Heart left ventricle (tissue), 16 donors: ENCODE measurements around the gene EVPL. TPM values are rescaled to one million over a fixed set of nuclear protein-coding genes. Genes with fewer than 3 reads are reported as not detected.
A peak's percentile ranks its signal among the peaks of the same experiment; 100 is the strongest.

ENCODE experiments used
- ATAC-seq, 4 donors: fragments of 200-7000 bp; cut with Tn5 transposase; one replicate each; pipeline ENCODE4 v1.9.1; 2020 to 2022; ENCODE audit warnings: moderate library complexity in 4 of 4, mild to moderate bottlenecking in 3 of 4, moderate number of reproducible peaks in 1 of 4
- DNase-seq, 5 donors: peaks; one replicate each; pipeline ENCODE4 v3.0.0-alpha.2; 2020
- H3K27ac ChIP-seq, 12 donors: fragments of 200-600 bp; sonication (generic) in 4 of 12; one replicate each; pipeline versions ENCODE4 v1.5.0 to v1.8.0; 2016 to 2022; ENCODE audit warnings: mild to moderate bottlenecking in 2 of 12
- H3K27me3 ChIP-seq, 9 donors: fragments of 200-600 bp; sonication (generic) in 2 of 9; one replicate each; pipeline versions ENCODE4 v1.5.1 to v1.8.0; 2016 to 2022; ENCODE audit warnings: mild to moderate bottlenecking in 3 of 9
- H3K36me3 ChIP-seq, 9 donors: fragments of 200-600 bp; sonication (generic) in 2 of 9; one replicate each; pipeline versions ENCODE4 v1.5.0 to v1.8.0; 2018 to 2022; ENCODE audit warnings: mild to moderate bottlenecking in 2 of 9
- H3K4me1 ChIP-seq, 12 donors: fragments of 200-600 bp; sonication (generic) in 4 of 12; one replicate each; pipeline versions ENCODE4 v1.5.0 to v1.8.0; 2016 to 2022; ENCODE audit warnings: mild to moderate bottlenecking in 3 of 12
- H3K4me3 ChIP-seq, 12 donors: fragments of 200-600 bp; sonication (generic) in 4 of 12; one replicate each; pipeline versions ENCODE4 v1.5.0 to v1.8.0; 2017 to 2022; ENCODE audit warnings: mild to moderate bottlenecking in 9 of 12, moderate library complexity in 4 of 12
- H3K9me3 ChIP-seq, 12 donors: fragments of 200-600 bp; sonication (generic) in 4 of 12; one replicate each; pipeline versions ENCODE4 v1.5.0 to v1.8.0; 2016 to 2022; ENCODE audit warnings: mild to moderate bottlenecking in 1 of 12
- CTCF ChIP-seq, 12 donors: fragments of 200-600 bp; sonication (generic) in 4 of 12; IDR thresholded peaks; one replicate each; pipeline versions ENCODE4 v1.5.0 to v1.8.0; 2018 to 2022; ENCODE audit warnings: antibody characterized with exemption in 12 of 12, mild to moderate bottlenecking in 5 of 12
- POLR2A ChIP-seq, 2 donors: fragments of 450-650 bp; IDR thresholded peaks; one replicate each; pipeline ENCODE4 v1.6.1; 2017; ENCODE audit warnings: antibody characterized with exemption in 2 of 2, mild to moderate bottlenecking in 2 of 2, moderate library complexity in 2 of 2
- WGBS, 4 donors: extraction: QIAGEN DNeasy Blood & Tissue Kit in 2 of 4; methylation state at CpG; one replicate each; pipeline versions ENCODE4 v1.1.5 to v1.1.7; 2013 to 2018; 5-methylcytosine and 5-hydroxymethylcytosine counted together
- intact Hi-C, 10 donors: fragments of 100-400 bp; cut with DNase I; formaldehyde crosslinking; loops; one replicate each; pipeline versions ENCODE4 v1.11.1 to v1.14.2; 2022
- polyA plus RNA-seq, 2 donors: library from polyadenylated mRNA; stranded (reverse); fragments of 200-250 nt; gene quantifications; one replicate each; pipeline ENCODE4 v1.2.3, GENCODE V29; 2013
- total RNA-seq, 9 donors: library from RNA; depleted of rRNA in 2 of 9; stranded (reverse); fragments of >200 nt in 2 of 9; fragmentation: NEBNext Ultra II Directional in 3 of 9; extraction: Animal tissue kit (Norgen Biotek cat#: 25700) in 3 of 9; gene quantifications; one replicate each; pipeline versions ENCODE4 v1.1.0 to v1.2.4, GENCODE V29; 2016 to 2023
- donor health status: ischemic (EF 13 %, LVEDD 7.1; RV severe dilation, severe dysfunction).
- donor health status: healthy with polysubstance abuse.
- donor health status: DM: no; HTN: yes; CAD: no.
- donor health status: DM: no; HTN: no; CAD: no.
- donor health status: ischemic (EF 25% LVEDD 6.9; RV normal size, moderate dysfunction).
- donor health status: ischemic (EF 25% LVEDD 5.7; RV mildly dilated, moderate dysfunction).
- donor health status: healthy.
- donor health status: DM: yes; HTN: yes; CAD: no.
- donor health status: ischemic (EF 35%, LVEDD 5.7; RV mildly dilated, moderate dysfunction).
- donor health status: nonischemic (EF 11% LVEDD 7.7; RV severe dilation, severe dysfunction).
- donor health status: DM: yes; HTN: yes; CAD: no.
- donor health status: PGD.
- donor health status: ischemic (EF 29% LVEDD 5.4; RV normal size, mild dysfunction).
- donor health status: nonischemic (EF 23%, LVEDD 6.1; RV moderate dilation, normal function).

The EVPL gene
- total and polyA plus RNA-seq, 11 donors, result 0.03 to 2.0 (median 0.05) TPM; not detected in 3

GRCh38 chr17:76024353-76024752 is 2.8 kb downstream of the EVPL start:
- Histone ChIP-seq H3K4me1 (peaks cover 0 to 2% (median under 1%) of the 10 kb centered on the region in 12 donors), H3K36me3 (no peaks in the 10 kb centered on the region), H3K27me3 (no peaks in the 10 kb centered on the region), H3K9me3 (no peaks in the 10 kb centered on the region), H3K27ac (no peak overlapping the region), H3K4me3 (no peak overlapping the region)
- no peak for ATAC-seq
- intact Hi-C loops, result no loop called here
- 88 to 96% (median 93%) methylated on average over 3 to 9 of the region's 9 CpGs for WGBS, 4 donors
- peak in 1 of 5 donors; percentile 28 for DNase-seq
- no peak for TF ChIP-seq CTCF (IDR thresholded peaks at IDR 0.05)
- TF ChIP-seq POLR2A (IDR thresholded peaks at IDR 0.05), result no peak

GRCh38 chr17:76023900-76024237 is 3.2 kb downstream of the EVPL start:
- TF ChIP-seq POLR2A (IDR thresholded peaks at IDR 0.05), result no peak
- no peak for TF ChIP-seq CTCF (IDR thresholded peaks at IDR 0.05)
- no peak for ATAC-seq
- Histone ChIP-seq H3K4me1 (no peaks in the 10 kb centered on the region), H3K9me3 (no peaks in the 10 kb centered on the region), H3K4me3 (no peak overlapping the region), H3K36me3 (no peaks in the 10 kb centered on the region), H3K27ac (no peak overlapping the region), H3K27me3 (no peaks in the 10 kb centered on the region)
- WGBS, 4 donors, result 93 to 96% (median 94%) methylated on average over 7 to 9 of the region's 9 CpGs
- DNase-seq, result no peak
- intact Hi-C loops, result no loop called here

- no peak overlapping the region for H3K4me3 ChIP-seq
- WGBS, 4 donors, result 86 to 92% (median 89%) methylated on average over 18 to 28 of the region's 28 CpGs
- no peaks in the 10 kb centered on the region for H3K27me3 ChIP-seq
- H3K36me3 ChIP-seq, result no peaks in the 10 kb centered on the region
- DNase-seq (no peak), ATAC-seq (no peak)
- no peaks in the 10 kb centered on the region for H3K4me1 ChIP-seq
- intact Hi-C loops, result no loop called here
- H3K9me3 ChIP-seq, result no peaks in the 10 kb centered on the region
- H3K27ac ChIP-seq, result no peak overlapping the region
- no peak for TF ChIP-seq CTCF (IDR thresholded peaks at IDR 0.05)
These were observed 3.9 kb downstream of the EVPL start for GRCh38 chr17:76022973-76023899.

GRCh38 chr17:76022285-76022684 is 4.8 kb downstream of the EVPL start:
- intact Hi-C loops, result no loop called here
- no peaks in the 10 kb centered on the region for H3K4me1 ChIP-seq
- TF ChIP-seq CTCF (IDR thresholded peaks at IDR 0.05) (no peak), POLR2A (IDR thresholded peaks at IDR 0.05) (no peak)
- H3K27ac ChIP-seq, result no peak overlapping the region
- no peak for DNase-seq
- ATAC-seq, result no peak
- no peaks in the 10 kb centered on the region for H3K27me3 ChIP-seq
- H3K4me3 ChIP-seq, result no peak overlapping the region
- H3K9me3 ChIP-seq, result no peaks in the 10 kb centered on the region
- H3K36me3 ChIP-seq, result no peaks in the 10 kb centered on the region
- 68 to 100% (median 71%) methylated on average over 2 to 24 of the region's 24 CpGs; no CpG with 5 or more reads in 1 of the 4 donors for WGBS, 4 donors
